ENCODE results near the gene TMEM198. TPM values are rescaled to one million over a fixed set of nuclear protein-coding genes. Genes with fewer than 3 reads are reported as not detected.

Gene TMEM198
- total and polyA plus RNA-seq, 9 of the 15 experiments (the other 6 are each of a cell fraction or from before 2014, with no cell fraction given) = 0.03 to 3.8 (median 1.0) TPM

GRCh38 chr2:219514196-219514761 is 29.5 kb upstream of the TMEM198 start, which contains the start of gene ASIC4 (continued):
- TF ChIP-seq ZNF318 (IDR thresholded peaks at IDR 0.05; ENCODE audit: borderline replicate concordance in 1 of 2, low read depth in 1 of 2) (peak in 1 of 2 experiments; percentile 78; a peak in 1 of 4 replicates), POLR3A (IDR thresholded peaks at IDR 0.05; ENCODE audit: borderline replicate concordance, extremely low read depth, insufficient read depth, insufficient read length) (no peak), NONO (IDR thresholded peaks at IDR 0.05; ENCODE audit: low read depth in 2 of 2, low read length in 1 of 2) (peak in 1 of 2 experiments; percentile 83; a peak in 2 of 4 replicates), TFE3 (CRISPR knock-in tag; IDR thresholded peaks at IDR 0.05) (no peak), HDAC1 (IDR thresholded peaks at IDR 0.05) (peak in 1 of 2 experiments; percentile 95; a peak in 2 of 4 replicates), PML (IDR thresholded peaks at IDR 0.05; ENCODE audit: low read length) (peak; percentile 87), PHF21A (IDR thresholded peaks at IDR 0.05; ENCODE audit: borderline replicate concordance, low read depth) (0 out of 2 replicates have a peak, but pooled peaks have one; percentile 25), HMG20B (CRISPR knock-in tag; IDR thresholded peaks at IDR 0.05) (no peak), KAT8 (IDR thresholded peaks at IDR 0.05; ENCODE audit: low read depth) (no peak), ZNF695 (CRISPR knock-in tag; IDR thresholded peaks at IDR 0.05) (no peak), TRIM24 (IDR thresholded peaks at IDR 0.05) (peak; percentile 67 to 82; a peak in 3 of 4 replicates), NR2F6 (CRISPR knock-in tag; IDR thresholded peaks at IDR 0.05) (no peak), TCF7L2 (IDR thresholded peaks at IDR 0.05; ENCODE audit: low read depth, low read length) (no peak), CREB5 (CRISPR knock-in tag; IDR thresholded peaks at IDR 0.05) (no peak)

Measured in K562 (cell line).